ENCODE results near the gene TSPEAR. TPM values are rescaled to one million over a fixed set of nuclear protein-coding genes. Genes with fewer than 3 reads are reported as not detected.

TSPEAR gene
- total and polyA plus RNA-seq, 9 of the 15 experiments (the other 6 are each of a cell fraction or from before 2014, with no cell fraction given) = not detected

- CTCF ChIA-PET (ENCODE audit: low intra/inter-chr PET ratio) = no interaction called here
- in situ Hi-C loops (cut with MboI) = no loop called here
- intact Hi-C loops (cut with micrococcal nuclease) = no loop called here
Measured at GRCh38 chr21:44712203-44713028, 1.0 kb upstream of the TSPEAR start.

More at GRCh38 chr21:44712203-44713028, 1.0 kb upstream of the TSPEAR start:
- Histone ChIP-seq H3K4me2 (ENCODE audit: insufficient read depth, low read length) (no peak overlapping the region), H3K4me3 (no peak overlapping the region), H3K27me3 (ENCODE audit: control insufficient read depth in 2 of 2, insufficient read depth in 2 of 2, low read length in 2 of 2) (peaks cover 47 to 63% of the 10 kb centered on the region in 2 experiments; a peak in 4 of 5 replicates), H3K27ac (ENCODE audit: extremely low read depth, low read depth, low read length) (no peak overlapping the region), H2AFZ (ENCODE audit: low read depth, low read length) (no peak overlapping the region), H4K20me1 (replicated peaks; ENCODE audit: control insufficient read depth, insufficient read depth, low read length) (peaks cover 8% of the 10 kb centered on the region; the same call in 1 of the 2 replicates), H3K4me1 (replicated peaks in 1 of 2; ENCODE audit: control insufficient read depth in 2 of 2, insufficient read depth in 2 of 2, low read length in 2 of 2) (peaks cover 0 to 12% of the 10 kb centered on the region in 2 experiments; a peak in 1 of 5 replicates), H3K79me2 (ENCODE audit: control insufficient read depth, insufficient read depth, low read length) (no peaks in the 10 kb centered on the region), H3K9me3 (replicated peaks; ENCODE audit: control insufficient read depth, insufficient read depth, low read depth, low read length) (no peaks in the 10 kb centered on the region), H3K9ac (ENCODE audit: insufficient read depth in 1 of 2, low read depth in 2 of 2, low read length in 2 of 2) (no peak overlapping the region), H3K9me1 (ENCODE audit: control insufficient read depth, insufficient read depth, low read length) (no peaks in the 10 kb centered on the region), H3K36me3 (ENCODE audit: control insufficient read depth, insufficient read depth, low read length) (no peaks in the 10 kb centered on the region)
- ATAC-seq (no peak), FAIRE-seq (no peak), DNase-seq (ENCODE audit: extremely low read depth in 1 of 4, low spot score in 3 of 4) (no peak)
- TF ChIP-seq MCM5 (IDR thresholded peaks at IDR 0.05; ENCODE audit: low read depth) = no peak
- no peak for TF ChIP-seq MAX (CRISPR knock-in tag; IDR thresholded peaks at IDR 0.05)
- no peak for TF ChIP-seq HDGF (IDR thresholded peaks at IDR 0.05)
- TF ChIP-seq KLF16 (IDR thresholded peaks at IDR 0.05) = no peak
- TF ChIP-seq PREB (CRISPR knock-in tag; IDR thresholded peaks at IDR 0.05) = no peak
- no peak for TF ChIP-seq DNMT1 (IDR thresholded peaks at IDR 0.05)
- no peak for TF ChIP-seq C11orf30 (IDR thresholded peaks at IDR 0.05; ENCODE audit: low read depth)
- TF ChIP-seq NBN (IDR thresholded peaks at IDR 0.05; ENCODE audit: low read depth) = no peak
- TF ChIP-seq ZNF586 (CRISPR knock-in tag; conservative IDR thresholded peaks at IDR 0.05) = no peak
- no peak for TF ChIP-seq MNT (conservative IDR thresholded peaks at IDR 0.05)
- TF ChIP-seq FOXJ3 (CRISPR knock-in tag; IDR thresholded peaks at IDR 0.05) = no peak
- no peak for TF ChIP-seq ZNF134 (CRISPR knock-in tag; conservative IDR thresholded peaks at IDR 0.05)
- TF ChIP-seq MYBL2 (IDR thresholded peaks at IDR 0.05; ENCODE audit: low read depth) = no peak
- no peak for TF ChIP-seq MYBL2 (CRISPR knock-in tag; IDR thresholded peaks at IDR 0.05; ENCODE audit: borderline replicate concordance)
- no peak for TF ChIP-seq CCNT2 (IDR thresholded peaks at IDR 0.05; ENCODE audit: borderline replicate concordance, extremely low read depth, insufficient read length, low read depth, low read length)
- no peak for TF ChIP-seq HMGN3 (IDR thresholded peaks at IDR 0.05; ENCODE audit: borderline replicate concordance, extremely low read depth, insufficient read length, low read depth, low read length)
- no peak for TF ChIP-seq ATF7 (IDR thresholded peaks at IDR 0.05)
- TF ChIP-seq IRF1 (CRISPR knock-in tag; IDR thresholded peaks at IDR 0.05; ENCODE audit: borderline replicate concordance) = no peak
- TF ChIP-seq BRCA1 (IDR thresholded peaks at IDR 0.05) = no peak
- TF ChIP-seq BRCA1 (CRISPR knock-in tag; IDR thresholded peaks at IDR 0.05) = no peak
- no peak for TF ChIP-seq KLF1 (tag; IDR thresholded peaks at IDR 0.05)
- under 1% methylated on average over 19 of the region's 22 CpGs for WGBS (ENCODE audit: insufficient coverage, low coverage, missing lambda C conversion rate)
- POLR2A ChIA-PET = no interaction called here
- no TSS peak for BruUV-seq (replicated peaks)
